Measurements from ENCODE around the gene CDRT4.

The CDRT4 gene

DNA sequence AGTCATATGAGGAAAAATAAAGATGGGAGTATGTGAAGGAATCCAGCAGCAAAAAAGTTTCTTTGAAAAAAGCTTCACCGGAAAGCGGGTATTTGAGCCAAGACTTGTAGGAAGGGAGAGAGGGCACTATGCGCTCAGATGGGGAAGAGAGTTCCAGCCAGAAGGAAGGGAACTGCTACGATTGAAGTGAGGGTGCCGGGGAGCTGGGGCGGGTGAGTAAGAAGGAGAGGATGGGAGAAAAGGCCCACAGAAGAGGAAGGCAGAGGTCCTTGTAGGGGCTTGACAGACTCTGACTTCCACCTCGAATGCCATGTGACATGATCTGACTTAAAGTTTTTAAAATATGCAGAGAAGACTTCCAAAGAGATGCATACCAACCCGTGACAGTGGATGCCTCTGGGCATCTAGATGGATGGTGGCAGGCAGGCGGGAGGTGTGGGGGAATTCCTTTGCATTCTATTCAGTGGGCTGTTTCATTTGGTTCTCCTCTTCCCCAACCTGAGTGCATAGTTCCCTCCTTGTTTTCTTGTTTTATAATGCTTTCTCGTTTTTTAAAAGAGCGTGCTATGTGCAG, 44.9 kb downstream of the CDRT4 start:
- no peak overlapping the region for H3K27ac ChIP-seq
- H3K4me3 ChIP-seq (ENCODE audit: low read depth, low read length), result no peak overlapping the region
- no peaks in the 10 kb centered on the region for H3K36me3 ChIP-seq (replicated peaks)
- in situ Hi-C loops (cut with HindIII; ENCODE audit: low pct_ligation_motif_present, low sequenced_read_pairs), result no loop called here
- no peak for DNase-seq
- no peak for TF ChIP-seq CTCF (IDR thresholded peaks at IDR 0.05; ENCODE audit: low read depth, low read length, missing control alignments)
- H3K27me3 ChIP-seq (replicated peaks), result no peaks in the 10 kb centered on the region

- DNase-seq, result no peak
- Histone ChIP-seq H3K4me3 (ENCODE audit: low read depth, low read length) (no peak overlapping the region), H3K36me3 (replicated peaks) (no peaks in the 10 kb centered on the region), H3K27ac (no peak overlapping the region), H3K27me3 (replicated peaks) (no peaks in the 10 kb centered on the region)
- in situ Hi-C loops (cut with HindIII; ENCODE audit: low pct_ligation_motif_present, low sequenced_read_pairs), result no loop called here
- no peak for TF ChIP-seq CTCF (IDR thresholded peaks at IDR 0.05; ENCODE audit: low read depth, low read length, missing control alignments)
Measured at GRCh38 chr17:15418781-15419180, 48.6 kb downstream of the CDRT4 start.

DNA sequence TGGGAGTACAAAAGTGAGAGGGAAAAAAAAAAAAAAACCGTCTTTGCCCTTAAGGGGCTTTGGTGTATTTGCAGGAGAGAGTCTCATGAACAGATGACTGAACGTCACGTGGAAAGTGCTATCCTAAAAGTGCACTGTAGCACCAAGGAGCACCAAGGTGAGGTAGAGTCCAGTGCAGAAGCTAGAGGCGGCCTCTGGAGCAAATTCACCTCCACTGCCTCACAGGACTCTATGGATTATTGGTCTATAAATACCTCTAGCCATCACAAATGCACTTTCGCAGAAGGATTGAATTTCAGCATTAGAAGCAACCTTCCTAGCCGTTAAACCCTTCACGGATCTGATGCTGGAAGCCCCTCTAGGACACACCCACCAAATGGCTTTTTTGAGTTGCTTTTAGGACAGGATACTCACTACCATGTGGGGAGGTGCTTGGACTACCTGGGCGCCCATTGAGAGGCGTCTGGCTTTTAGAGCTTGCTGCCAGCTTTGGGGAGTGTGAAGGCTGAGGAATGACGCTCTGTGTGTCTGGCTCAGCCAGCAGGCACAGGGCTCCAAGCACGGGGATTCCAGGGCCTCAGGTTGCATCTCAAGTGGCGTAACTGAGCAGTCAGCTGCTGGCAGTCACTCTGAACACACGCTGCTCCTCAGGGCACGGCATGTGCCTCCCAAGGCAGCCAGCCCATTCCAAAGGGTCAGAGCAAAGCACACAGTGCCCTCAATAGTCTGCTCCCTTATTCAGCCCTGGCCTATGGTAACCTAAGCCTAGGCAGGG, 52.7 kb downstream of the CDRT4 start:
- Histone ChIP-seq H3K4me3 (ENCODE audit: low read depth, low read length) (no peak overlapping the region), H3K27me3 (replicated peaks) (no peaks in the 10 kb centered on the region), H3K36me3 (replicated peaks) (no peaks in the 10 kb centered on the region), H3K27ac (no peak overlapping the region)
- in situ Hi-C loops (cut with HindIII; ENCODE audit: low pct_ligation_motif_present, low sequenced_read_pairs), result no loop called here
- no peak for TF ChIP-seq CTCF (IDR thresholded peaks at IDR 0.05; ENCODE audit: low read depth, low read length, missing control alignments)
- DNase-seq, result no peak

- no peak for DNase-seq
- H3K4me3 ChIP-seq (ENCODE audit: low read depth, low read length), result no peak overlapping the region
- H3K27ac ChIP-seq, result no peak overlapping the region
- no peaks in the 10 kb centered on the region for H3K36me3 ChIP-seq (replicated peaks)
- in situ Hi-C loops (cut with HindIII; ENCODE audit: low pct_ligation_motif_present, low sequenced_read_pairs), result no loop called here
- no peak for TF ChIP-seq CTCF (IDR thresholded peaks at IDR 0.05; ENCODE audit: low read depth, low read length, missing control alignments)
- no peaks in the 10 kb centered on the region for H3K27me3 ChIP-seq (replicated peaks)
Measured at GRCh38 chr17:15413101-15413771, 54.2 kb downstream of the CDRT4 start.

GRCh38 chr17:15412606-15413005, 54.8 kb downstream of the CDRT4 start:
- TF ChIP-seq CTCF (IDR thresholded peaks at IDR 0.05; ENCODE audit: low read depth, low read length, missing control alignments), result no peak
- Histone ChIP-seq H3K36me3 (replicated peaks) (no peaks in the 10 kb centered on the region), H3K27me3 (replicated peaks) (no peaks in the 10 kb centered on the region), H3K27ac (no peak overlapping the region), H3K4me3 (ENCODE audit: low read depth, low read length) (no peak overlapping the region)
- in situ Hi-C loops (cut with HindIII; ENCODE audit: low pct_ligation_motif_present, low sequenced_read_pairs), result no loop called here
- no peak for DNase-seq

Measured in brain microvascular endothelial cell (primary cell).